ENCODE measurements around the gene RAX2. TPM values are rescaled to one million over a fixed set of nuclear protein-coding genes. Genes with fewer than 3 reads are reported as not detected.

Gene RAX2
- total and polyA plus RNA-seq, 2 experiments from 2014 or later: 0.22 TPM; not detected in 1

- Histone ChIP-seq H3K79me2 (peaks cover 3% of the 10 kb centered on the region), H3K4me1 (ENCODE audit: insufficient read depth) (no peaks in the 10 kb centered on the region), H3K27ac (no peak overlapping the region), H3K27me3 (no peaks in the 10 kb centered on the region), H3K9me3 (ENCODE audit: low read depth) (no peaks in the 10 kb centered on the region), H3K4me3 (no peak overlapping the region), H3K36me3 (replicated peaks; ENCODE audit: insufficient read depth, low read depth) (no peaks in the 10 kb centered on the region), H2AFZ (no peak overlapping the region), H4K20me1 (ENCODE audit: insufficient read depth, poor library complexity, severe bottlenecking) (no peaks in the 10 kb centered on the region), H3K4me2 (no peak overlapping the region), H3K9me2 (replicated peaks; ENCODE audit: insufficient read depth) (no peaks in the 10 kb centered on the region)
- WGBS (ENCODE audit: low lambda C conversion rate, missing lambda C conversion rate): 93% methylated on average over 1 of the region's 1 CpG
- no peak for TF ChIP-seq CTCF (IDR thresholded peaks at IDR 0.05; ENCODE audit: poor library complexity)
- DNase-seq (ENCODE audit: low spot score): no peak
Measured at GRCh38 chr19:3732108-3732507, 39.9 kb downstream of the RAX2 start.

GRCh38 chr19:3730457-3730958 lies 41.5 kb downstream of the RAX2 start:
- no peak for DNase-seq (ENCODE audit: low spot score)
- H3K27me3 ChIP-seq: no peaks in the 10 kb centered on the region
- no peak overlapping the region for H2AFZ ChIP-seq
- no peak overlapping the region for H3K4me3 ChIP-seq
- 93% methylated on average over 27 of the region's 32 CpGs for WGBS (ENCODE audit: low lambda C conversion rate, missing lambda C conversion rate)
- H3K9me3 ChIP-seq (ENCODE audit: low read depth): no peaks in the 10 kb centered on the region
- H4K20me1 ChIP-seq (ENCODE audit: insufficient read depth, poor library complexity, severe bottlenecking): no peaks in the 10 kb centered on the region
- H3K27ac ChIP-seq: no peak overlapping the region
- H3K79me2 ChIP-seq: peaks cover 3% of the 10 kb centered on the region
- no peaks in the 10 kb centered on the region for H3K36me3 ChIP-seq (replicated peaks; ENCODE audit: insufficient read depth, low read depth)
- H3K9me2 ChIP-seq (replicated peaks; ENCODE audit: insufficient read depth): no peaks in the 10 kb centered on the region
- TF ChIP-seq EZH2phosphoT487 (IDR thresholded peaks at IDR 0.05; ENCODE audit: low read depth, severe bottlenecking, unreplicated experiment) (no peak), EZH2 (IDR thresholded peaks at IDR 0.05; ENCODE audit: borderline replicate concordance) (no peak), CTCF (IDR thresholded peaks at IDR 0.05; ENCODE audit: poor library complexity) (no peak)
- H3K4me2 ChIP-seq: no peak overlapping the region
- H3K4me1 ChIP-seq (ENCODE audit: insufficient read depth): no peaks in the 10 kb centered on the region

GRCh38 chr19:3725640-3726310 lies 46.3 kb downstream of the RAX2 start:
- DNase-seq (ENCODE audit: low spot score): peak; percentile 58
- Histone ChIP-seq H3K36me3 (replicated peaks; ENCODE audit: insufficient read depth, low read depth) (no peaks in the 10 kb centered on the region), H3K27ac (no peak overlapping the region), H3K27me3 (no peaks in the 10 kb centered on the region), H3K4me1 (ENCODE audit: insufficient read depth) (peaks cover 3% of the 10 kb centered on the region), H3K9me2 (replicated peaks; ENCODE audit: insufficient read depth) (no peaks in the 10 kb centered on the region), H4K20me1 (ENCODE audit: insufficient read depth, poor library complexity, severe bottlenecking) (peaks cover 19% of the 10 kb centered on the region), H3K4me3 (no peak overlapping the region), H3K9me3 (ENCODE audit: low read depth) (no peaks in the 10 kb centered on the region), H3K4me2 (peak overlapping the region; percentile 29), H3K79me2 (peaks cover 26% of the 10 kb centered on the region), H2AFZ (no peak overlapping the region)
- 41% methylated on average over 14 of the region's 14 CpGs for WGBS (ENCODE audit: low lambda C conversion rate, missing lambda C conversion rate)
- TF ChIP-seq CTCF (IDR thresholded peaks at IDR 0.05; ENCODE audit: poor library complexity): no peak
- no peak for TF ChIP-seq EZH2 (IDR thresholded peaks at IDR 0.05; ENCODE audit: borderline replicate concordance)
- no peak for TF ChIP-seq EZH2phosphoT487 (IDR thresholded peaks at IDR 0.05; ENCODE audit: low read depth, severe bottlenecking, unreplicated experiment)

All from hepatocyte (in vitro differentiated cells).